HPDE6-E6E7 (cell line): ENCODE measurements around the gene GPATCH4.
"Not testable (repeated sequence)": the region's sequence is repeated elsewhere in the genome, so short reads cannot be mapped to it uniquely, and the experiment has no call there.

Experiments
- DNase-seq: peaks from one replicate; pipeline ENCODE4 v3.0.0; 2011; ENCODE audit warnings: missing footprints; ENCODE audit errors: extremely low spot score

Gene GPATCH4

DNA sequence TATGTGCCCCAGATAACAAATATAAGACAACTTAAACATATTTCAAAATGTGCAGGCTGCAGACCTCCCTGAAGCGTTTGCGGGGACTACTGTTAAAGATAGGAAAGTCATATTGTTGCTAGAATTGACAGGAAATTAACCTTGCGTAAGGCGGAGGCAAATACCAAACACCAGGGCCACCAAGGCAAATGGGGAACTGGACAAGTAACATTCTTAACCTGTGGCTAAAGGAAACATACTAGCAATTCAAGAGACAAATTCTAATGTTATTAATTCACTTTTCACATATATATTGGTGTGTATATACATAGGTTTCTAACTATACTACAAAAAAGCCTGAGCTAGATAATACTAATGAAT is 24.8 kb upstream of the GPATCH4 start:
- no peak for DNase-seq

DNA sequence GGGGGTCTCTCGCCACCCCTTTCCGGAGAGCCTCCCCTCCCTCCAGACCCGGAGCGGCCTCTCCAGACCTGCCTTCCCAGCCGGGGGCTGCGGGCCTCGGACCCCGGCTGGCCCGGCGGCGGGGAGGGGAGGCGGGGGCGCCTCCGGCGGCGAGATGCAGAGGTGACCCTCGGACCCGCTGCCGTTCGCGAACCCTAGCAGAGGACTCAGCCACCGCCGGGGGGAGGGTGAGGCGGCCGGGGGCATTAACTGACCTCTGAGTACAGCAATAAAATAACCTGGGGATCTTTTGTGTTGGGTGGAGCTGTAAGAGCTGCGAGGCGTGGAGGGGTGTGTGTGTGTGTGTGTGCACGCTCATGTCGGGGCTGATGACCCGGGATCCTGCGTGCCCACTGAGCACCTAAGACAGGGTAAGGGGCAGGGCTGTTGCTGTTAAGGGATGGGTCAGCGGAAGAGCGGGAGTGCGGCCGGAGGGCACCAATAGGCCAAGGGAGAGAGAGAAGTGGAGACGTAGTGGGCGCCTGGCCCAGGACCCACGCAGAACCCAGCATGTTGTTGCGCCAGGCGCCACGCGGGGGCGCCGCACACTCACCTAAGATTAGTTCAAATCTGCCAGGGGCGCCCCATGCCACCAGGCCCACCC is 24.3 kb upstream of the GPATCH4 start:
- no peak for DNase-seq

DNA sequence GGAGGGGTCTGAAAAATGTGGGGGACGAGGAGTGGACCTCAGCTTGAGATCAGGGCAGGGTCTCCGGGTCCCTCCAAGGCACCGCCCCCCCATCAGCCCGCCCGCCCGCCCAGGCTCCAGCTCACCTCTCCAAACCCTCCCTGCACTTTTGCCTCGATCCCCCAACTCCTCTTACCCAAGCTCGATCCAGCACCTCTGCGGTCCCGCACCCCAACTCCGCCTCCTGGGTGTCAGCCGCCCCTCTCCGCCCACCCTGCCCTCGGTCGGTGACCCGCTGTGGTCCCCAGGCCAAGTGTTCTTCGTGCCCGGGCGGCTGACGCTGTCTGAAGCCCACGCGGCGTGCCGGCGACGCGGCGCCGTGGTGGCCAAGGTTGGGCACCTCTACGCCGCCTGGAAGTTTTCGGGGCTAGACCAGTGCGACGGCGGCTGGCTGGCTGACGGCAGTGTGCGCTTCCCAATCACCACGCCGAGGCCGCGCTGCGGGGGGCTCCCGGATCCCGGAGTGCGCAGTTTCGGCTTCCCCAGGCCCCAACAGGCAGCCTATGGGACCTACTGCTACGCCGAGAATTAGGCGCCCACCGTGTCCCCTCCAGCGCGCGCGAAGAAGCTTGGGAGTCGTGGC is 23.6 kb upstream of the GPATCH4 start:
- no peak for DNase-seq

DNA sequence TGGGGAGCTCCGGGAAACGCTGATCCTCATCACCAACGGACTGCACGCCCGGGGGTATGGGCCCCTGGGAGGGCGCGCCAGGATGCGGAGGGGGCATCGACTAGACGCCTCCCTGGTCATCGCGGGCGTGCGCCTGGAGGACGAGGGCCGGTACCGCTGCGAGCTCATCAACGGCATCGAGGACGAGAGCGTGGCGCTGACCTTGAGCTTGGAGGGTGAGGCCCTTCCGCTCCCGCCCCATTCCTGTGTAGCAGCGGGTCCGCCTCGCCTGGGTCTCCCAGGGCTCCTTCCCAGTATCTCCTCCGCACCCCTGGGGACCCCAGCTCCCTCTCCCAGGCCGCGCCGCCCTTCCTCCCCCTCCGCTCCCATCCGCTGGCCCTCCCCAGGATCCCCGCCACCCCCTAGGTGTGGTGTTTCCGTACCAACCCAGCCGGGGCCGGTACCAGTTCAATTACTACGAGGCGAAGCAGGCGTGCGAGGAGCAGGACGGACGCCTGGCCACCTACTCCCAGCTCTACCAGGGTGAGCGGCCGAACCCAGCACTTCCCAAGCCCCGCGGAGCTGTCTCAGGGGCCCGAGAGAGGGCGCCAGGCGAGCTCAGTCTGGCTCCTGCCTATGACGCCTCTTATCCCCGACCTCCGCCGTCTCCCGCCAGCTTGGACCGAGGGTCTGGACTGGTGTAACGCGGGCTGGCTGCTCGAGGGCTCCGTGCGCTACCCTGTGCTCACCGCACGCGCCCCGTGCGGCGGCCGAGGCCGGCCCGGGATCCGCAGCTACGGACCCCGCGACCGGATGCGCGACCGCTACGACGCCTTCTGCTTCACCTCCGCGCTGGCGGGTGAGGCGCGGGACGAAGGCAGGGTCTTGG is 22.9 kb upstream of the GPATCH4 start:
- no peak for DNase-seq

DNA sequence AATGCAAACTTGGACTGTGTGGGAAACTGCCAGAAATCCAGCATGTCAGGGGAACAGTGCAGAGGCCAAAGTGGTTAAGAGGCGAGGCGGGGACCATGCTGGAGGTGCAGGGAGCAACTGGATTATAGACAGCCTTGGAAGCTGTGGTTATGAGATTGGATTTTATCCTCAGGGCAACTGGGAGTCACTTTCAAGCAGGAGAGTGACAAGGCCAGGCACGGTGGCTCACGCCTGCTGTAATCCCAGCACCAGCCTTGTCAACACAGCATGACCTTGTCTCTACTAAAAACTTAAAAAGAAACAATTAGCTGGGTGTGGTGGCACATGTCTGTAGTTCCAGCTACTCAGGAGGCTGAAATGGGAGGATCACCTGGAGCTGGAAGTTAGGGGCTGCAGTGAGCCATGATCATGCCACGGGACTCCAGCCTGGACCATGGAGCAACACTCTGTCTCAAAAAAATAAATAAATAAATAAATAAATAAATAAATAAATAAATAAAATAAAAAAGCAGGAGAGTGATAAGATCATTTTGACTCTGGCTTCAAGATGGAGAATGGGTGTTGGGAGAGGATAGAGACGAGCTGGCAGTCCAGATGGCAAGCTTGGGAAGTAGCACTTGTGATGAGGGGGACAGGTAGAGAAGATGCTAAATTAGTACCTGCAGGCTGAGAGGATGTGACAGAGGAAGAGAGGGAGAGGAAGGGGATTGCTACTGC is 21.5 kb upstream of the GPATCH4 start:
- no peak for DNase-seq

DNA sequence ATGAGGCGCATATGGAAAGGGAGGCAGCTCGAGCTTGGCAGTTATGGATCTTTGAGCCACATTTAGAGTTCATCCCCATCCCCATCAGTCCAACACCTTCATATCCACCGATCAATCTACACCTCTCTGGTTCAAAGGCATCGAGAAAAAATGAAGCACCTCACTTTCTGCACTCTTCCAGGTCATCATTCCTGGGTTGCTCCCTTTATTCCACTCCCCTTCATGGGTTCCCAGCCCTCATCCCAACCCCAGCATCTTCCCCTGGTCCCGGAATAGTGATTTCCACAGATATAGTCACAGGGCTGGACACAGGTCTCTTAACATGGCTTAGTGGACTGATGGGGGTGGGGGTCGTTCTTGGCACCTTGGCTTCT is 18.3 kb upstream of the GPATCH4 start:
- no peak for DNase-seq

DNA sequence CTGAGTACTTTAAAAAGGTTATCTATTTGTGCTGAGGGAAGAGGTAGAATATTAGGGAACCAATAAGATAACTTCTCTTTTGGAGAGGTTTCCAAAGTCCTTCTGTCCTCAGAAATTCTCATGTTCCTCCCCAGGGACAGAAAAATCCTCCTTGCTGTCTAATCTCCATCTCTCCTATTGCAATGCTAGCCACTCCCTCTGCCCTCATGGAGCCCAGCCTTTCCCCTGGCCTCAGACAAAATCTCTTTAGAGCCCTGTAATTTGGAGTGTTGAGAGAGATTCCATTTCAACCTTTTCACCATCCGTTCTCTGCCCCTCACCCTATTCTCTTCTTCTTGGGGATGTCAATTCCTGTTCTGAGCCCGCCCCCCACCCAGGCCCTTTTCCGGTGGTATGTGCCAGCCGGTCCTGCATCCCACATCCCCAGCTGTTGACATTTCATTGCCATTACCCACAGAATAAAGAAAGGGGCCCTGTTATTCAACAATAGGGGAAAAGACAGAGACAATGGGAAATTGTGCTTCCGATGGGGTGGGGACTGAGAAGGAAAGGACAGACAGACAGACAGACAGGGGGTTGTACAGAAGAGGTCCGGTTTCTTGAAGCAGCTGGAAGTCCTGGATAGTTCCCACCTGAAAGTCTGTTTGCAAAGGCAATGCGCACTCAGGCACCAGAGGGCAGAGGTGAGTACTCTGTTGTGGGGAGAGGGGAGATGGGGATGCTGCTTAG is 17.7 kb upstream of the GPATCH4 start, which contains the start of gene HAPLN2:
HAPLN2 (plus strand) TSS at position 563 of the 729 bp plus-strand sequence. CDS start 4,076 bp downstream, outside the sequence.
- DNase-seq: no peak

DNA sequence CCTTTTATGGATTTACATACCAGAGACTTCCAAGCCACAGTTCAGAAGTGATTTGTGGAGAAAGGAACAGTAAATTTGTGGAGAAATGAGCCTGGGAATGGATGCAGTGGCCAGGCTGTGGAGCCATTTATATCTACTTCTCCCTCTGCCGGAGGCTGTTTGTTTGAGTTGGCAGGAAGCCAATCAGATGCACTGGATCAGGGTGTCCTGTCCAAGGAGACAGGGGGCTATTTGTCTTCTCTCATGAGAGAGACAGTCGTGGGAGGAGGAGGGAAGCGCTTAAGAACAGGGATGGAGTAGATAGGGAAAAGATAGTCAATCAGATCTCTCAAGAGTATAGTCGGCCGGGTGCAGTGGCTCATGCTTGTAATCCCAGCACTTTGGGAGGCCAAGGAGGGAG is 15.2 kb upstream of the GPATCH4 start:
- no peak for DNase-seq

DNA sequence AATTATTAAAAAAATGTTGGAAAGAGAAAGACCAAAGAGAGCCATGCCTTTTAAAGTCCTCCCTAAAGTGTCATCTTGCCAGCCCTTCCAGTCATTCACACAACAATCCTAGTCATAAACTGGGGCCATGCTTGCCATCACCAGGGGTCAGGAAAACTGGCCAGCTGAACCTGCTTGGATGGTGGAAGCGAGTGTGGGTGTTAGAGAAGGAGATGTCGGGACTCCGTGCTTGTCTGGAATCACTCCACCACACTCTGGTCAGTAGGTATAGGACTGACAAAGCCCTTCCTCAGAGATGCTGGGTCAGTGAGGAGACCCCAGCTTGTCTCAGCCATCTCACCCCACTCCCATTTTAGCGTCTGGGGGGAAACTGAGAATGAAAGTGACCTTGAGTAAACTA is 14.7 kb upstream of the GPATCH4 start:
- DNase-seq: no peak

DNA sequence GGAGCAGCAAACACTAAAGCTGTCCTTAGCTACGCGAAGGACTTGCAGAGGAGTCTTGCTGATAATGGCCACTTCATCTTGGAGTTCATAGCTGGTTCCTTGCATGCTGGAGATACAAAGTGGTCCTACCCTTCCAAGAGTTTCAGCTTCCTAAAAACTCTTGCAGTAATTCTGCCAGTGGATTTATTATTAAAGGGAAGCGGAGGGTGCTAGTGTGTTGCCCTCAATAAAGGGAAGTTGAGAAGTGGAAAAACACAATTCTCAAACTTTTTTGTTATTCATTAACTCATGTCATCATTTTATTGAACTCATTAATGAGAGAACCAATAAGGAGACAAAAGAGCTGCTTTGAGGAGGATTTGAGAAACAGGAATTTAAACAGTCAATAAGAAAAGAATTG is 11.4 kb upstream of the GPATCH4 start:
- DNase-seq: no peak

DNA sequence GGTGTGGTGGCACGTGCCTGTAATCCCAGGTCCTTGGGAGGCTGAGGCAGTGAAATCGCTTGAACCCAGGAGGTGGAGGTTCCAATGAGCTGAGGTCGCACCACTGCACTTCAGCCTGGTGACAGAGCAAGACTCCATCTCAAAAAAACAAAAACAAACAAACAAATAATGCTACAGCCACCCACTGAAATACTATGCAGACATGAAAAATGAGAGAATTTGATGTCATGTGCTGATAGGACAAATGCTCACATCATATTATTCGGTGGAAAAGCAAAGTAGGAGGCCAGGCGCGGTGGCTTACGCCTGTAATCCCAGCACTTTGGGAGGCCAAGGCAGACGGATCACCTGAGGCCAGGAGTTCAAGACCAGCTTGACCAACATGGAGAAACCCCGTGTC is 8.8 kb upstream of the GPATCH4 start:
- DNase-seq: not testable (repeated sequence)

DNA sequence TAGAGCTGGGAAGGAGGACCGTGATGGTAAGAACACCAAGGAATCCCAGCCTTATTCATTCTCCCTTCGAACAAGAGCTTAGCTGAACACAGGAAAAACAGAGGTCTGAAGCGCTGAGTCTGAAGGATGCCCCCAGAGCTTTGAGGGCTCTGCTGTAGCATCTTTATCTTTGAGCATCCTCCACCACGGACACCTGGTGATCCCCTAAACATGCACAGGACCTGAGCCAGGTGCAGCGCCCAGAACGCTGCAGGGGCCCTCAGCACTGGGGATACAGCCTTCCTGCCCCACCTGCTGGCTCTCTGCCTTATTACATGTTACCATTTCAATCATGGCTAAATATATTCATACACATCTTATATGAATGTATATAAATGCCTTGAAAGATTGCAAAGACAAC is 7.7 kb upstream of the GPATCH4 start:
- DNase-seq: no peak

DNA sequence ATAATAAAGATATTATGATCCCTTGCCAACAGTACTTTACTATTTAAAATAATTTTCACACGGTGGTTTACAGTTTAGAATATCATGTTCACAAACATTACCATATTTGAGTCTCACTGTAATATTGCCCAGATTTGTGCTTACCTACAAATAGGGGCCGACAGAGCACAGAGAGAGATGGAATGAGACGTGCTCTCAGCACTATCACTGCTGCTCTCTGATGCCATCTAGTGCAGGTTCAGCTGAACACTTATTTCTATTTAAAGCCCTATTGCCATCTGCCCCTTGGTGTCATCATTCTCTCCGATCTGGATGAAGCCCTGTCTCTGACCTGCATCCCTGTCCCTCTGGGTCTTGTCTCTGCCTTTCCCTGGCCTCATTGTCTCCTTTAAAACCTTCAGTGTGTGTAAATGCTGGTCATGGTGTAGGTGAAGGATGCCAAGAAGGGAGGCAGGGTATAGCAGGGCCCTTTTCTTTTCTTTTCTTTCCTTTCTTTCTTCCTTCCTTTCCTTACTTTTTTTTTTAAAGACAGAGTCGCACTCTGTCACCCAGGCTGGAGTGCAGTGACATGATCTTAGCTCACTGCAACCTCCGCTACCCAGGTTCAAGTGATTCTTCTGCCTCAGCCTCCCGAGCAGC is 6.9 kb upstream of the GPATCH4 start:
- DNase-seq: peak; percentile 63

DNA sequence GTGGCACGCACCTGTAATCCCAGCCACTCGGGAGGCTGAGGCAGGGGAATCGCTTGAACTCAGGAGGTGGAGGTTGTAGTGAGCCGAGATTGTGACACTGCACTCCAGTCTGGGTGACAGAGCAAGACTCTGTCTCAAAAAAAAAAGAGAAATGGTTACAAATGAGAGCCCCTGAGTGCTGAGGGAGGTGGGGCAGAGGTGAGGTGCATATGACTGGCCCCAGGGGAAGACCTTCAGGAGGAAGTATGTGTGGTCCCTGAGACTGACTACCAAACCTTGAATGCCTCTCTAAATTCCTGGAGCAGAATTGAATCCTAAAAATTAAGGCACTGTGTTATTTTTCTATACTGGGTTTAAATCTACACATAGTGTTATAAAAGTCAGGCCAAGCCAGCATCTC is 6.1 kb upstream of the GPATCH4 start:
- DNase-seq: not testable (repeated sequence)

DNA sequence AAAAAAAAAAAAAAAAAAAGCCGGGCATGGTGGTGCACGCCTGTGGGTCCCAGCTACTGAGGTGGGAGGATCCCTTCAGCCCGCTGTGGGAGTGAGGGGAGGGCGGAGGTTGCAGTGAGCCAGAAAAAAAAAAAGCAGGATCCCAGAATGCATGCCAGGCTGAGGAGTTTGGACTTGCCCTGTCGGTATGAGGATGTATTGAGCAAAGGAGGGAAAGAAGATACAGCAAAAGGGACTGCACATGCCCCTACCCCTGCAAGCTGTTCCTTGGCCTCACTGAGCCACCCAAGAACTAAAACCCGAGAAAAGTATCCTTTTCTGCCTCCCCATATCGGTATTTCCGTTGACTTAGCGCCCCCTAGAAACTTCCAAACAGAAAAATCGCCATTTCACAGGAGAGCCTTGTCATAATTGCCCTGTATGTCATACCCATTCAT is 1.3 kb upstream of the GPATCH4 start:
- DNase-seq: peak; percentile 71

DNA sequence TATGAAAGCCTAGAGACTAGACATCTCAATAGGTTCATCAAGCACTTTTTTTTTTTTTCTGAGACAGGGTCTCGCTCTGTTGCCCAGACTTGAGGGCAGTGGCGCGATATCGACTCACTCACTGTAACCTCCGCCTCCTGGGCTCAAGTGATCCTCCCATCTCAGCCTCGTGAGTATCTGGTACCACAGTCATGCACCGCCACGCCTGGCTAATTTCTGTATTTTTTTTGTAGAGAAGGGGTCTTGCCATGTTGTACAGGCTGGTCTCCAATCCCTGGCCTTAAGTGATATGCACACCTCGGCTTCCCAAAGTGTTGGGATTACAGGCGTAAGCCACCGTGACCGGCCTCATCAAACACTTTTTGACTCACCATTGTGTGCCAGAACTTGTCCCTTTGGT is 613 bp upstream of the GPATCH4 start:
- no peak for DNase-seq

DNA sequence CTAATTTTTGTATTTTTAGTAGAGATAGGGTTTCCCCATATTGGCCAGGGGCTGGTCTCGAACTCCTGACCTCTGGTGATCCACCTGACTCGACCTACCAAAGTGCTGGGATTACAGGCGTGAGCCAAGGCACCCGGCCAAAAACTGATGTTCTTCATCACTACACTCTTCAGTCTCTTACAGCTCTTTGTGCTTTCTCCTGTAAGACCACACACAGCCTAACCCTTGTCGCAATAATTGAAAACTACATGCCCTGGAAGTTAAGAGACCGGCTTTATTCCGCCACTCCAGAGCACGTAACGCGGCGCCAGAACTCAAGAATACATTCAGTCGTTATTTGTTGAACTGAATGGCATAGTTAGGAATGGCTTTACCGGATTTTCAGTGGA is 552 bp downstream of the GPATCH4 start:
- DNase-seq: no peak

DNA sequence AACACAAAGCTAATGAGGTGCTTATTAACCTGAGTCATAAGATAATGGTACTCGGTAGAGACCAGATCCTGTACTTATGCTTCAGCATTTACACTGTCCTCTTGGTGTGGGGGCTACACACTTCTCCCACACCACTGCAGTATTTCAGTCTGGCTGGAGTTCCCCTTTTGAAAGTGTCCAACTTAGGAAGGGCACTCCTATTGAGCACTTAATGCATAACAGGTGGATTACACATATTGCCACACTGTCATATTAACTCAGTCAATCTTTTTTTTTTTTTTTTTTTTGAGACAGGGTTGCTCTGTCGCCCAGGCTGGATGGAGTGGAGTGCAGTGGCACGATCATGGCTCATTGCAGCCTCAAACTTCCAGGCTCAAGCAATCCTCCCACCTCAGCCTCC is 1.5 kb downstream of the GPATCH4 start:
- no peak for DNase-seq

DNA sequence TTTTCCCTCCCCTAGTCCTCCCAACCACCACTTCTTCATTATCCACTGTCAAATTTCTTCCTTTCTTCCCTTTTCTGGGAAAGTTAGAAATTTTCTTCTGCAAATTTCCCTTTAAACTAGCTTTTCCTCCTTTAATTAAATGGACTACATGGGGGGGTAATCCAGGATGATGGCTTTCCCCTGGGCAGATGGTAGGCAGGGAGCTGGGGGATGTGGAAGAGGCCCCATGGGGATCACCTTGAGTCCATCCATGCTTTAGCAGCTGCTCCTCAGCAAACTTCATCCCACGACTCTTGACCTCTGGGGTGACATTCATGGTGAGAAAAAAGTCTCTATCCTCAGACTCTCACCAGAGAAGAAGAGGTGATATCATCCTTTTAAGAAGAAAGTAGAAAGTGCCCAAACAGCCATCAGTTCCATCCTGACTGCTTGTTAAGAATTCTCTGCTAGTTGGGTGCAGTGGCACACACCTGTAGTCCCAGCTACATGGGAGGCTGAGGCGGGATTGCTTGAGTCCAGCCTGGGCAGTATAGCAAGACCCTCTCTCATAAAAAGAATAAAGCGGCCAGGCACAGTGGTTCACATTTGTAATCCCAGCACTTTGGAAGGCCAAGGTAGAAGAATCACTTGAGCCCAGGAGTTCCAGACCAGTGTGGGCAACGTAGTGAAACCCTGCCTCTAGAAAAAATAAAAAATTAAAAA is 2.4 kb downstream of the GPATCH4 start:
- DNase-seq: no peak

DNA sequence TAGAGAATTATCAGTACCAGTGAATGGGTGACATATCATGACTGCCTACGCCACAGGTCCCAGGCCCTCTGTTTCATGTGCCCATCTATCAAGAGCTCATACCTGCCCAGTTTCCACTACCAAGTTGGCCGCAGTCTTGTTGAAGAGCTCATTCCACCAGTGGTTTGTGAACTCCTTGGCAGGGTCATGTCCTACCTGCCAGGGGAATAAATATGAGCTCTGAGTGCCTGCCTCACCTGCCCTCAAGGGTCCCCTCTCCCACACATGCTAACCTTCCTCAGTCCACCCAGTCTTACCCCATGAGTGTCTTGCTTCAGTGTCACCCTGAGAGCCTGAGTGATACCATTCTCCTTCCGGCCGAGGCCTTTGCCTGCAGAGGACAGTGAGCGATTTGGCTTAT is 3.2 kb downstream of the GPATCH4 start:
- DNase-seq: no peak
